Anterior cingulate cortex (tissue), 58 donors: ENCODE measurements around the gene VAC14.
"Not testable (repeated sequence)": the region's sequence is repeated elsewhere in the genome, so short reads cannot be mapped to it uniquely, and the experiment has no call there.

Experiments used
- DNase-seq, 58 donors: peaks; one replicate each; lab custom pipeline; 2025; lab: John Stamatoyannopoulos, UW

Gene VAC14

GRCh38 chr16:70746708-70747424, 54.1 kb downstream of the VAC14 start:
- peak in 3 of 58 donors; percentile 36 to 52 (median 50) for DNase-seq

- DNase-seq, result peak in 43 of 58 donors; percentile 10 to 70 (median 46)
These were observed 54.8 kb downstream of the VAC14 start for GRCh38 chr16:70746040-70746707.

- no peak for DNase-seq
These were observed 55.4 kb downstream of the VAC14 start for GRCh38 chr16:70745536-70746025.

- no peak for DNase-seq
These were observed 56.6 kb downstream of the VAC14 start for GRCh38 chr16:70744366-70744765.

GRCh38 chr16:70743791-70744190, 57.2 kb downstream of the VAC14 start:
- DNase-seq, result no peak

- not testable (repeated sequence) for DNase-seq
These were observed 58.0 kb downstream of the VAC14 start for GRCh38 chr16:70742967-70743366.

GRCh38 chr16:70741783-70742125, 59.2 kb downstream of the VAC14 start:
- no peak for DNase-seq

GRCh38 chr16:70740914-70741782, 59.8 kb downstream of the VAC14 start:
- peak in 5 of 58 donors; percentile 16 to 46 (median 17) for DNase-seq

- no peak for DNase-seq
These were observed 60.6 kb downstream of the VAC14 start for GRCh38 chr16:70740174-70740913.

- DNase-seq, result no peak
These were observed 61.6 kb downstream of the VAC14 start for GRCh38 chr16:70739389-70739788.

- peak in 25 of 58 donors; percentile 12 to 57 (median 27) for DNase-seq
These were observed 62.6 kb downstream of the VAC14 start for GRCh38 chr16:70738083-70738977.

- DNase-seq, result peak in 27 of 58 donors; percentile 17 to 65 (median 32)
These were observed 63.4 kb downstream of the VAC14 start for GRCh38 chr16:70737377-70738082.

- DNase-seq, result no peak
These were observed 64.2 kb downstream of the VAC14 start for GRCh38 chr16:70736465-70737376.

GRCh38 chr16:70735141-70735979, 65.6 kb downstream of the VAC14 start:
- no peak for DNase-seq

- DNase-seq, result no peak
These were observed 66.3 kb downstream of the VAC14 start for GRCh38 chr16:70734522-70735095.

GRCh38 chr16:70730944-70731343, 70.0 kb downstream of the VAC14 start:
- peak in 21 of 58 donors; percentile 7 to 57 (median 31) for DNase-seq
